Nephron progenitor cell (in vitro differentiated cells): Measurements from ENCODE around the gene YIPF6.

ENCODE experiments used
- DNase-seq: peaks from one replicate; pipeline ENCODE4 v3.0.0; 2021
- H3K27ac Mint-ChIP-seq: 2 replicates; pipeline ENCODE4 v1.8.0; 2021; ENCODE audit warnings: mild to moderate bottlenecking, moderate library complexity, mixed read lengths
- H3K27me3 Mint-ChIP-seq: 2 replicates; pipeline ENCODE4 v1.8.0; 2021; ENCODE audit warnings: mild to moderate bottlenecking, low read depth, mixed read lengths; ENCODE audit not compliant: poor library complexity
- H3K36me3 Mint-ChIP-seq: 2 replicates; pipeline ENCODE4 v1.8.0; 2021; ENCODE audit warnings: low read depth, mixed read lengths
- H3K4me1 Mint-ChIP-seq: 2 replicates; pipeline ENCODE4 v1.8.0; 2021; ENCODE audit warnings: mixed read lengths
- H3K4me3 Mint-ChIP-seq: 2 replicates; pipeline ENCODE4 v1.8.0; 2021; ENCODE audit warnings: mild to moderate bottlenecking, moderate library complexity, mixed read lengths
- H3K9me3 Mint-ChIP-seq: 2 replicates; pipeline ENCODE4 v1.8.0; 2021; ENCODE audit warnings: mild to moderate bottlenecking, moderate library complexity, mixed read lengths
- CTCF ChIP-seq: fragments of 200-600 bp; sonication (generic); IDR thresholded peaks from 2 replicates; pipeline ENCODE4 v1.5.0; 2021; ENCODE audit warnings: antibody characterized with exemption

The YIPF6 gene

GRCh38 chrX:68571292-68571609 lies 72.4 kb downstream of the YIPF6 start:
- Mint-ChIP-seq H3K27ac (no peak overlapping the region), H3K27me3 (no peaks in the 10 kb centered on the region), H3K4me1 (peaks cover 4% of the 10 kb centered on the region), H3K4me3 (no peak overlapping the region), H3K36me3 (no peaks in the 10 kb centered on the region), H3K9me3 (peaks cover 42% of the 10 kb centered on the region)
- no peak for DNase-seq
- no peak for TF ChIP-seq CTCF

- Mint-ChIP-seq H3K27me3 (no peaks in the 10 kb centered on the region), H3K4me3 (no peak overlapping the region), H3K27ac (no peak overlapping the region), H3K36me3 (no peaks in the 10 kb centered on the region), H3K4me1 (peaks cover 4% of the 10 kb centered on the region), H3K9me3 (peaks cover 38% of the 10 kb centered on the region)
- no peak for DNase-seq
- no peak for TF ChIP-seq CTCF
Observed at GRCh38 chrX:68571610-68572311, 72.9 kb downstream of the YIPF6 start.

GRCh38 chrX:68574240-68574639 lies 75.4 kb downstream of the YIPF6 start:
- Mint-ChIP-seq H3K27me3 (no peaks in the 10 kb centered on the region), H3K9me3 (peaks cover 31% of the 10 kb centered on the region), H3K36me3 (no peaks in the 10 kb centered on the region), H3K27ac (no peak overlapping the region), H3K4me1 (peaks cover 4% of the 10 kb centered on the region), H3K4me3 (no peak overlapping the region)
- TF ChIP-seq CTCF, result no peak
- DNase-seq, result no peak

GRCh38 chrX:68579810-68580209 lies 81.0 kb downstream of the YIPF6 start:
- H3K27me3 Mint-ChIP-seq, result no peaks in the 10 kb centered on the region
- no peaks in the 10 kb centered on the region for H3K36me3 Mint-ChIP-seq
- no peak for TF ChIP-seq CTCF
- DNase-seq, result no peak
- H3K27ac Mint-ChIP-seq, result no peak overlapping the region
- no peaks in the 10 kb centered on the region for H3K4me1 Mint-ChIP-seq
- no peak overlapping the region for H3K4me3 Mint-ChIP-seq
- peaks cover 21% of the 10 kb centered on the region for H3K9me3 Mint-ChIP-seq

- Mint-ChIP-seq H3K4me3 (no peak overlapping the region), H3K4me1 (no peaks in the 10 kb centered on the region), H3K36me3 (no peaks in the 10 kb centered on the region), H3K27me3 (no peaks in the 10 kb centered on the region), H3K27ac (no peak overlapping the region), H3K9me3 (peaks cover 40% of the 10 kb centered on the region)
- DNase-seq, result no peak
- no peak for TF ChIP-seq CTCF
Observed at GRCh38 chrX:68584221-68584620, 85.4 kb downstream of the YIPF6 start.
